Endothelial cell of umbilical vein (primary cell): ENCODE measurements around the gene SERPINB7. TPM values are rescaled to one million over a fixed set of nuclear protein-coding genes. Genes with fewer than 3 reads are reported as not detected.
A peak's percentile ranks its signal among the peaks of the same experiment; 100 is the strongest.

Experiments
- BruUV-seq: library from RNA; stranded (reverse); fragments of 400-500 nt; replicated peaks from 2 replicates; lab custom pipeline; 2021; lab: Mats Ljungman, UMichigan
- CTCF ChIA-PET: fragments of 300-600, 350-600 bp; sonication (Branson Sonifier 250); formaldehyde crosslinking; loops from one replicate; lab custom pipeline; 2021; ENCODE audit warnings: antibody characterized with exemption, inconsistent platforms; lab: Charles Lee
- POLR2A ChIA-PET: fragments of 300-600, 350-600 bp; sonication (Branson Sonifier 250); formaldehyde crosslinking; loops from one replicate; lab custom pipeline; 2021; ENCODE audit warnings: antibody characterized with exemption, inconsistent platforms; lab: Charles Lee
- DNase-seq: peaks from one replicate; pipeline ENCODE4 v3.0.0-alpha.2; 2011; ENCODE audit warnings: low read depth, low spot score
- FAIRE-seq: peaks from 2 replicates; lab custom pipeline; 2011; peaks lifted over from hg19 to GRCh38; lab: Jason Lieb, UNC
- H2AFZ ChIP-seq: 2 replicates; pipeline ENCODE4 v1.6.0; 2012; ENCODE audit warnings: low read depth, low read length, control low read depth, inconsistent platforms
- H3K27ac ChIP-seq: 2 replicates; pipeline ENCODE4 v1.5.1; 2011; ENCODE audit warnings: low read depth, mild to moderate bottlenecking, control low read depth, low read length, moderate library complexity; ENCODE audit not compliant: insufficient read depth
- H3K27me3 ChIP-seq, 2 experiments: 2 replicates each; pipeline versions ENCODE4 v1.6.0 to v1.6.1; 2011; ENCODE audit warnings: low read length in 2 of 2, mixed read lengths in 1 of 2; ENCODE audit not compliant: control insufficient read depth in 2 of 2, insufficient read depth in 2 of 2
- H3K36me3 ChIP-seq, 2 experiments: 2 replicates in 1 of 2; 3 replicates in 1 of 2; pipeline ENCODE4 v1.5.1; 2011; ENCODE audit warnings: low read length in 2 of 2, mild to moderate bottlenecking in 1 of 2, moderate library complexity in 1 of 2; ENCODE audit not compliant: control insufficient read depth in 2 of 2, insufficient read depth in 2 of 2; ENCODE audit errors: extremely low read depth in 1 of 2
- H3K4me1 ChIP-seq: 3 replicates; pipeline ENCODE4 v1.5.1; 2011; ENCODE audit warnings: mild to moderate bottlenecking, low read length; ENCODE audit not compliant: control insufficient read depth, insufficient read depth; ENCODE audit errors: extremely low read depth
- H3K4me2 ChIP-seq: 2 replicates; pipeline ENCODE4 v1.6.1; 2011; ENCODE audit warnings: low read length, control low read depth, mixed read lengths; ENCODE audit not compliant: insufficient read depth
- H3K4me3 ChIP-seq, 3 experiments: fragments of 200-600 bp in 1 of 3; sonication (generic), shearing (Covaris generic) in 1 of 3; replicated peaks in 1 of 3; 2 replicates each; pipeline ENCODE4 v1.5.1; 2011 to 2016; ENCODE audit warnings: control low read depth in 3 of 3, low read length in 3 of 3, mild to moderate bottlenecking in 2 of 3, inconsistent platforms in 1 of 3, low read depth in 1 of 3, moderate library complexity in 1 of 3; ENCODE audit not compliant: insufficient read depth in 1 of 3
- H3K79me2 ChIP-seq: 2 replicates; pipeline ENCODE4 v1.6.0; 2012; ENCODE audit warnings: low read length, inconsistent platforms; ENCODE audit not compliant: control insufficient read depth, insufficient read depth
- H3K9ac ChIP-seq: replicated peaks from 2 replicates; pipeline ENCODE3; 2011; ENCODE audit warnings: low read length, control low read depth; ENCODE audit not compliant: insufficient read depth; ENCODE audit errors: extremely low read depth
- H3K9me1 ChIP-seq: replicated peaks from 3 replicates; pipeline ENCODE4 v1.6.0; 2011; ENCODE audit warnings: mild to moderate bottlenecking, low read length; ENCODE audit not compliant: control insufficient read depth, insufficient read depth; ENCODE audit errors: extremely low read depth
- H3K9me3 ChIP-seq: replicated peaks from 2 replicates; pipeline ENCODE4 v1.5.1; 2012; ENCODE audit warnings: low read length, inconsistent platforms; ENCODE audit not compliant: control insufficient read depth, insufficient read depth
- H4K20me1 ChIP-seq: replicated peaks from 2 replicates; pipeline ENCODE3; 2011; ENCODE audit warnings: mild to moderate bottlenecking, low read length; ENCODE audit not compliant: control insufficient read depth, insufficient read depth; ENCODE audit errors: extremely low read depth
- EZH2 ChIP-seq: IDR thresholded peaks from 2 replicates; pipeline ENCODE4 v1.6.1; 2012; ENCODE audit warnings: borderline replicate concordance, low read depth, mild to moderate bottlenecking, moderate library complexity, low read length, inconsistent platforms; ENCODE audit not compliant: severe bottlenecking
- GATA2 ChIP-seq: IDR thresholded peaks from 2 replicates; pipeline ENCODE4 v1.7.0; 2011; ENCODE audit warnings: low read depth, mild to moderate bottlenecking, moderate library complexity, mixed read lengths, low read length; ENCODE audit not compliant: insufficient read length, insufficient read depth
- POLR2AphosphoS5 ChIP-seq: IDR thresholded peaks from 2 replicates; pipeline ENCODE4 v1.6.1; 2012; ENCODE audit warnings: low read depth, mild to moderate bottlenecking, control low read depth, low read length, moderate library complexity; ENCODE audit not compliant: insufficient read depth
- dilution Hi-C: fragments of 300-500 bp; cut with MboI; formaldehyde crosslinking; loops from one replicate; pipeline ENCODE4 v1.15.0; 2019; ENCODE audit warnings: low sequenced_read_pairs; ENCODE audit not compliant: extremely low pct_ligation_motif_present
- intact Hi-C: fragments of 100-400 bp; cut with micrococcal nuclease; formaldehyde crosslinking; loops from one replicate; pipeline ENCODE4 v1.10.0; 2022
- polyA plus RNA-seq, 4 experiments: library from polyadenylated mRNA; depleted of rRNA in 3 of 4; stranded (reverse) in 3 of 4; unstranded in 1 of 4; fragments of >200 nt; gene quantifications; 2 replicates each; pipeline versions ENCODE4 v1.2.1 to v1.2.3, GENCODE V29; 2011 to 2012; ENCODE audit warnings: missing spikeins in 1 of 4
- total RNA-seq: library from RNA; stranded (reverse); gene quantifications from 2 replicates; pipeline ENCODE4 v1.2.3, GENCODE V29; 2021
- TF ChIP-seq, protein P1 (sequence below), 2 donors: IDR thresholded peaks; 1 replicate in 1 of 2; 2 replicates in 1 of 2; pipeline ENCODE4 v1.5.1; 2011; ENCODE audit warnings: low read length in 2 of 2, mild to moderate bottlenecking in 2 of 2, moderate library complexity in 2 of 2, control low read depth in 1 of 2, inconsistent platforms in 1 of 2, low read depth in 1 of 2; ENCODE audit not compliant: insufficient read depth in 1 of 2; ENCODE audit errors: extremely low read depth in 1 of 2

Gene SERPINB7
- total and polyA plus RNA-seq, 2 donors (not counting 3 experiments of a cell fraction or from before 2014, with no cell fraction given) = not detected

DNA sequence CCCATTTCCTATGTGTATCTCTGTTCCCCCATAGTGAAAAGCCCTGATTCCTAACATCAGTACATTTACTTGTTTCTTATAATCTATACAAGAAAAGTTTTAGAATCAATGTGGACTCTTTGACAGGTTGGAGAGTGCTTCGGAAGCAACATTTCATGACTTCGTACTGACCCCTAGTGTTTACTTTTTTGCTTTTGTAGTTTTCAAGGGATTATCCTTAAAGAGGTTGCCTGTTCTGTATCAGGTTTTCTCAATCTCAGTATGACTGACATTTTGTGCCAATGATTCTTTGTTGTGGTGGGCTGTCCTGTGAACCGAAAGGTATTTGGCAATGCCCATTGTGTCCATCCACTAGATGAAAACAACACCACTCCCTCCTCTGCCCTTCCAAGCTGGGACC lies 69.0 kb downstream of the SERPINB7 start:
- peaks cover 4 to 5% of the 10 kb centered on the region in 2 experiments for H3K27me3 ChIP-seq
- TF ChIP-seq POLR2AphosphoS5 (no peak), GATA2 (no peak)
- TF ChIP-seq, protein P1, sequence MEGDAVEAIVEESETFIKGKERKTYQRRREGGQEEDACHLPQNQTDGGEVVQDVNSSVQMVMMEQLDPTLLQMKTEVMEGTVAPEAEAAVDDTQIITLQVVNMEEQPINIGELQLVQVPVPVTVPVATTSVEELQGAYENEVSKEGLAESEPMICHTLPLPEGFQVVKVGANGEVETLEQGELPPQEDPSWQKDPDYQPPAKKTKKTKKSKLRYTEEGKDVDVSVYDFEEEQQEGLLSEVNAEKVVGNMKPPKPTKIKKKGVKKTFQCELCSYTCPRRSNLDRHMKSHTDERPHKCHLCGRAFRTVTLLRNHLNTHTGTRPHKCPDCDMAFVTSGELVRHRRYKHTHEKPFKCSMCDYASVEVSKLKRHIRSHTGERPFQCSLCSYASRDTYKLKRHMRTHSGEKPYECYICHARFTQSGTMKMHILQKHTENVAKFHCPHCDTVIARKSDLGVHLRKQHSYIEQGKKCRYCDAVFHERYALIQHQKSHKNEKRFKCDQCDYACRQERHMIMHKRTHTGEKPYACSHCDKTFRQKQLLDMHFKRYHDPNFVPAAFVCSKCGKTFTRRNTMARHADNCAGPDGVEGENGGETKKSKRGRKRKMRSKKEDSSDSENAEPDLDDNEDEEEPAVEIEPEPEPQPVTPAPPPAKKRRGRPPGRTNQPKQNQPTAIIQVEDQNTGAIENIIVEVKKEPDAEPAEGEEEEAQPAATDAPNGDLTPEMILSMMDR (IDR thresholded peaks at IDR 0.05; ENCODE audit: extremely low read depth in 1 of 2, insufficient read depth in 1 of 2, low read depth in 1 of 2, low read length in 2 of 2) = peak; percentile 8 to 28
- no peaks in the 10 kb centered on the region for H3K79me2 ChIP-seq
- DNase-seq = peak; percentile 36
- no peaks in the 10 kb centered on the region for H4K20me1 ChIP-seq
- no TSS peak for BruUV-seq
- CTCF ChIA-PET = interaction anchor here (1.0 to 6.4 kb wide), 19 partner anchors 11 to 828 kb away, joined by 3 to 173 read pairs (median 7); no protein-coding TSS in a partner anchor
- no peak overlapping the region for H2AFZ ChIP-seq
- H3K4me3 ChIP-seq = no peak overlapping the region
- H3K4me2 ChIP-seq = no peak overlapping the region
- no peak overlapping the region for H3K27ac ChIP-seq
- POLR2A ChIA-PET = no interaction called here
- FAIRE-seq = peak; percentile 52
- H3K4me1 ChIP-seq = no peaks in the 10 kb centered on the region
- H3K9me1 ChIP-seq = no peaks in the 10 kb centered on the region
- no peak overlapping the region for H3K9ac ChIP-seq
- H3K36me3 ChIP-seq = no peaks in the 10 kb centered on the region
- intact Hi-C loops = loop anchor here (1.0 kb wide), 1 partner anchor 326 kb away; no protein-coding TSS in a partner anchor
- no peaks in the 10 kb centered on the region for H3K9me3 ChIP-seq
- dilution Hi-C loops = no loop called here

DNA sequence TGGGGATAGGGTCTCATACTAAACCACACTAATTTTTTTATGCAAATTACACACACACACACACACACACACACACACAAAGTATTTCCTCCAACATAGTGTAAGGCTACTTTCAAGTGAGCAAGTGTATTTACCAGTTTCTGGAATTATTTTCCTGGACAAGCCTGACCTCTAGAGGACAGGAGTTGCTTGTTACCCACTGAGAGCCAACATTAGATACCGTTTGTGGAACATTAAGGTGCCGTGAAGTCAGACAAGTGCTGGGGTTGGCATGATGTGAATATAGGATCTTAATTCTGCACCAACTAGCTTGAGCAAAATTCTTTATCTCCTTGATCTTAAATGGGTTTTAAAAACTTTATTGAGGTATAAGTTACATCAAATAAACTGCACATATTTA lies 72.9 kb downstream of the SERPINB7 start:
- no peak overlapping the region for H3K4me3 ChIP-seq

More for the DNA sequence above, 72.9 kb downstream of the SERPINB7 start:
- DNase-seq (peak; percentile 62), FAIRE-seq (peak; percentile 65)
- POLR2A ChIA-PET = no interaction called here
- Histone ChIP-seq H3K27ac (no peak overlapping the region), H3K36me3 (no peaks in the 10 kb centered on the region), H3K27me3 (no peaks in the 10 kb centered on the region), H3K9me1 (no peaks in the 10 kb centered on the region), H3K79me2 (no peaks in the 10 kb centered on the region), H3K4me2 (no peak overlapping the region), H4K20me1 (no peaks in the 10 kb centered on the region), H3K9ac (no peak overlapping the region), H3K4me1 (no peaks in the 10 kb centered on the region), H3K9me3 (no peaks in the 10 kb centered on the region), H2AFZ (no peak overlapping the region)
- TF ChIP-seq EZH2 = no peak
- TF ChIP-seq, protein P1 (IDR thresholded peaks at IDR 0.05; ENCODE audit: extremely low read depth in 1 of 2, insufficient read depth in 1 of 2, low read depth in 1 of 2, low read length in 2 of 2) = peak; percentile 56 to 57
- BruUV-seq = no TSS peak
- intact Hi-C loops = loop anchor here (1.0 to 5.0 kb wide), 3 partner anchors 88 to 330 kb away; no protein-coding TSS in a partner anchor
- CTCF ChIA-PET = interaction anchor here (1.2 to 2.0 kb wide), 2 partner anchors 88 to 337 kb away, joined by 4 to 10 read pairs; no protein-coding TSS in a partner anchor
- dilution Hi-C loops = no loop called here
